Measurements from ENCODE around the gene TXNRD2. TPM values are rescaled to one million over a fixed set of nuclear protein-coding genes. Genes with fewer than 3 reads are reported as not detected.

The TXNRD2 gene
- polyA plus RNA-seq, 1 donor from 2014 or later, result 4.1 TPM

GRCh38 chr22:19853879-19854777 is 87.5 kb downstream of the TXNRD2 start:
- Histone ChIP-seq H3K4me3 (ENCODE audit: low read length) (peak overlapping the region; percentile 99), H4K20me1 (ENCODE audit: insufficient read depth) (no peaks in the 10 kb centered on the region), H3K9me3 (ENCODE audit: low read length) (no peaks in the 10 kb centered on the region), H3K4me2 (ENCODE audit: low read length) (peak overlapping the region; percentile 86), H3K9ac (ENCODE audit: low read length) (peak overlapping the region; percentile 94), H3K79me2 (replicated peaks; ENCODE audit: insufficient read depth, low read length) (peaks cover 32% of the 10 kb centered on the region), H3F3A (ENCODE audit: insufficient read depth, low read length, poor library complexity, severe bottlenecking) (no peaks in the 10 kb centered on the region), H3K9me2 (ENCODE audit: insufficient read depth, low read length) (no peaks in the 10 kb centered on the region), H2AFZ (ENCODE audit: low read depth, low read length) (peak overlapping the region; percentile 69), H3K36me3 (ENCODE audit: insufficient read depth, low read length) (no peaks in the 10 kb centered on the region), H3K27ac (ENCODE audit: low read length) (peak overlapping the region; percentile 70), H3K27me3 (ENCODE audit: insufficient read depth, low read depth, low read length) (no peaks in the 10 kb centered on the region)
- TF ChIP-seq EZH2 (IDR thresholded peaks at IDR 0.05; ENCODE audit: borderline replicate concordance, insufficient read depth, low read length, poor library complexity, severe bottlenecking) (no peak), CTCF (IDR thresholded peaks at IDR 0.05; ENCODE audit: poor library complexity, severe bottlenecking) (no peak), TAF1 (IDR thresholded peaks at IDR 0.05; ENCODE audit: low read depth) (no peak), SMC3 (conservative IDR thresholded peaks at IDR 0.05; ENCODE audit: poor library complexity) (no peak), MXI1 (conservative IDR thresholded peaks at IDR 0.05; ENCODE audit: poor library complexity, severe bottlenecking) (no peak), POLR2AphosphoS5 (IDR thresholded peaks at IDR 0.05) (no peak), EP300 (conservative IDR thresholded peaks at IDR 0.05; ENCODE audit: poor library complexity, severe bottlenecking) (no peak), REST (IDR thresholded peaks at IDR 0.05; ENCODE audit: borderline replicate concordance) (no peak), RAD21 (conservative IDR thresholded peaks at IDR 0.05) (no peak)

GRCh38 chr22:19853058-19853878 is 88.3 kb downstream of the TXNRD2 start:
- Histone ChIP-seq H3K4me3 (ENCODE audit: low read length) (peak overlapping the region; percentile 99), H3K36me3 (ENCODE audit: insufficient read depth, low read length) (no peaks in the 10 kb centered on the region), H3F3A (ENCODE audit: insufficient read depth, low read length, poor library complexity, severe bottlenecking) (no peaks in the 10 kb centered on the region), H3K79me2 (replicated peaks; ENCODE audit: insufficient read depth, low read length) (peaks cover 32% of the 10 kb centered on the region), H3K27ac (ENCODE audit: low read length) (no peak overlapping the region), H3K4me2 (ENCODE audit: low read length) (peak overlapping the region; percentile 86), H3K9ac (ENCODE audit: low read length) (peak overlapping the region; percentile 94), H3K27me3 (ENCODE audit: insufficient read depth, low read depth, low read length) (no peaks in the 10 kb centered on the region), H2AFZ (ENCODE audit: low read depth, low read length) (no peak overlapping the region), H4K20me1 (ENCODE audit: insufficient read depth) (no peaks in the 10 kb centered on the region), H3K9me2 (ENCODE audit: insufficient read depth, low read length) (no peaks in the 10 kb centered on the region), H3K9me3 (ENCODE audit: low read length) (no peaks in the 10 kb centered on the region)
- TF ChIP-seq REST (IDR thresholded peaks at IDR 0.05; ENCODE audit: borderline replicate concordance), result no peak
- TF ChIP-seq TAF1 (IDR thresholded peaks at IDR 0.05; ENCODE audit: low read depth), result no peak
- TF ChIP-seq MXI1 (conservative IDR thresholded peaks at IDR 0.05; ENCODE audit: poor library complexity, severe bottlenecking), result no peak
- no peak for TF ChIP-seq CTCF (IDR thresholded peaks at IDR 0.05; ENCODE audit: poor library complexity, severe bottlenecking)
- TF ChIP-seq SMC3 (conservative IDR thresholded peaks at IDR 0.05; ENCODE audit: poor library complexity), result no peak
- TF ChIP-seq RAD21 (conservative IDR thresholded peaks at IDR 0.05), result no peak
